PC-3 (cell line): Measurements from ENCODE around the gene ST8SIA4.

ENCODE experiments used
- CTCF ChIP-seq: fragments of 300-600 bp; sonication (generic); conservative IDR thresholded peaks from 2 replicates; pipeline ENCODE4 v1.5.1; 2017; ENCODE audit warnings: antibody characterized with exemption, low read depth, mild to moderate bottlenecking, low read length
- EZH2 ChIP-seq: fragments of 300-600 bp; sonication (generic); IDR thresholded peaks from one replicate; pipeline ENCODE4 v1.6.1; 2017; ENCODE audit warnings: antibody characterized with exemption, mild to moderate bottlenecking, low read length; ENCODE audit not compliant: unreplicated experiment
- EZH2phosphoT487 ChIP-seq: fragments of 300-600 bp; sonication (generic); IDR thresholded peaks from 2 replicates; pipeline ENCODE4 v1.6.1; 2018; ENCODE audit warnings: mild to moderate bottlenecking, antibody characterized with exemption, low read length, borderline replicate concordance

- TF ChIP-seq CTCF (no peak), EZH2 (no peak), EZH2phosphoT487 (no peak)
These were observed 30.5 kb downstream of the ST8SIA4 start for GRCh38 chr5:100872408-100873190.
